HepG2 (cell line): ENCODE results near the gene PNN. TPM values are rescaled to one million over a fixed set of nuclear protein-coding genes. Genes with fewer than 3 reads are reported as not detected.
A peak's percentile ranks its signal among the peaks of the same experiment; 100 is the strongest.

Experiments
- ARNT ChIP-seq: fragments of 450-650 bp; IDR thresholded peaks from 2 replicates; pipeline ENCODE4 v1.6.1; 2017
- CHD4 ChIP-seq: fragments of 200-600 bp; sonication (generic); IDR thresholded peaks from 2 replicates; pipeline ENCODE4 v1.7.0; 2017; ENCODE audit warnings: mild to moderate bottlenecking, low read length, borderline replicate concordance
- EZH2 ChIP-seq: conservative IDR thresholded peaks from 2 replicates; pipeline ENCODE4 v1.6.1; 2012; ENCODE audit warnings: mild to moderate bottlenecking, low read depth, low read length, moderate library complexity
- GATAD1 ChIP-seq: IDR thresholded peaks from 2 replicates; pipeline ENCODE4 v1.6.1; 2016; ENCODE audit warnings: missing genetic modification reagents, missing compliant biosample characterization
- HDAC1 ChIP-seq: sonication (generic); formaldehyde crosslinking; IDR thresholded peaks from 2 replicates; pipeline ENCODE4 v1.5.1; 2020; ENCODE audit warnings: mild to moderate bottlenecking, missing genetic modification reagents
- ISL2 ChIP-seq: sonication (generic); formaldehyde crosslinking; IDR thresholded peaks from 2 replicates; pipeline ENCODE4 v1.5.0; 2020; ENCODE audit warnings: missing genetic modification reagents
- MAFG ChIP-seq: sonication (generic); formaldehyde crosslinking; IDR thresholded peaks from 2 replicates; pipeline ENCODE4 v1.5.1; 2020; ENCODE audit warnings: mild to moderate bottlenecking, missing genetic modification reagents
- MIXL1 ChIP-seq: IDR thresholded peaks from 2 replicates; pipeline ENCODE4 v1.6.1; 2016
- NBN ChIP-seq: fragments of 450-650 bp; conservative IDR thresholded peaks from 2 replicates; pipeline ENCODE4 v1.6.1; 2017
- NONO ChIP-seq, 2 experiments: fragments of 450-650 bp in 1 of 2; sonication (generic) in 1 of 2; formaldehyde crosslinking in 1 of 2; IDR thresholded peaks in 1 of 2; conservative IDR thresholded peaks in 1 of 2; 2 replicates each; pipeline versions ENCODE4 v1.6.1 to v1.8.0; 2017 to 2022; ENCODE audit warnings: mild to moderate bottlenecking in 1 of 2, missing genetic modification reagents in 1 of 2, moderate library complexity in 1 of 2
- NPAS2 ChIP-seq: sonication (generic); formaldehyde crosslinking; IDR thresholded peaks from 2 replicates; pipeline ENCODE4 v1.8.0; 2022; ENCODE audit warnings: mild to moderate bottlenecking, missing genetic modification reagents, borderline replicate concordance
- REST ChIP-seq, 2 experiments: IDR thresholded peaks; 2 replicates each; pipeline ENCODE4 v1.6.1; 2011 to 2012; ENCODE audit warnings: low read length in 2 of 2, borderline replicate concordance in 1 of 2, low read depth in 1 of 2, mild to moderate bottlenecking in 1 of 2, moderate library complexity in 1 of 2
- RFX5 ChIP-seq: IDR thresholded peaks from 2 replicates; pipeline ENCODE4 v1.6.1; 2011; ENCODE audit warnings: low read depth, low read length, improper control_type of control experiment
- THAP7 ChIP-seq: sonication (generic); formaldehyde crosslinking; IDR thresholded peaks from 2 replicates; pipeline ENCODE4 v1.8.1; 2023; ENCODE audit warnings: mild to moderate bottlenecking, missing genetic modification reagents
- XBP1 ChIP-seq: sonication (generic); formaldehyde crosslinking; IDR thresholded peaks from 2 replicates; pipeline ENCODE4 v1.5.0; 2020; ENCODE audit warnings: missing genetic modification reagents
- ZBTB33 ChIP-seq: sonication (generic); formaldehyde crosslinking; IDR thresholded peaks from 2 replicates; pipeline ENCODE4 v1.4.0; 2020; ENCODE audit warnings: missing genetic modification reagents
- ZFP82 ChIP-seq: sonication (generic); formaldehyde crosslinking; IDR thresholded peaks from 2 replicates; pipeline ENCODE4 v1.5.1; 2020; ENCODE audit warnings: mild to moderate bottlenecking, missing genetic modification reagents, borderline replicate concordance
- ZFP91 ChIP-seq: sonication (generic); formaldehyde crosslinking; IDR thresholded peaks from 2 replicates; pipeline ENCODE4 v1.9.0; 2022; ENCODE audit warnings: missing genetic modification reagents, mild to moderate bottlenecking, borderline replicate concordance
- ZMYM2 ChIP-seq: sonication (generic); formaldehyde crosslinking; IDR thresholded peaks from 2 replicates; pipeline ENCODE4 v1.8.0; 2022; ENCODE audit warnings: mild to moderate bottlenecking, missing genetic modification reagents
- ZNF441 ChIP-seq: sonication (generic); formaldehyde crosslinking; IDR thresholded peaks from 2 replicates; pipeline ENCODE4 v1.7.0; 2021; ENCODE audit warnings: missing genetic modification reagents, borderline replicate concordance
- ZNF589 ChIP-seq: sonication (generic); formaldehyde crosslinking; conservative IDR thresholded peaks from 2 replicates; pipeline ENCODE4 v1.8.0; 2022; ENCODE audit warnings: mild to moderate bottlenecking, moderate library complexity, missing genetic modification reagents
- ZNF782 ChIP-seq: sonication (generic); formaldehyde crosslinking; IDR thresholded peaks from 2 replicates; pipeline ENCODE4 v1.4.0; 2020; ENCODE audit warnings: missing genetic modification reagents, mild to moderate bottlenecking, borderline replicate concordance
- polyA plus RNA-seq, 8 experiments: library from polyadenylated mRNA; depleted of rRNA in 3 of 8; stranded (reverse) in 7 of 8; unstranded in 1 of 8; fragments of >200 nt; fragmentation: Illumina TruSeq in 4 of 8; extraction: Trizol in 4 of 8; gene quantifications; 2 replicates each; pipeline versions ENCODE4 v1.2.1 to v1.2.3, GENCODE V29; 2011 to 2016; ENCODE audit warnings: low read depth in 4 of 8, missing spikeins in 1 of 8, mixed read lengths in 1 of 8; ENCODE audit not compliant: insufficient read depth in 1 of 8
- total RNA-seq, 5 experiments: library from RNA; depleted of rRNA; stranded (reverse); fragments of >200 nt; fragmentation: Illumina TruSeq; extraction: Trizol; gene quantifications; 2 replicates each; pipeline ENCODE4 v1.2.3, GENCODE V29; 2016; ENCODE audit warnings: low read depth in 1 of 5

PNN gene
- total and polyA plus RNA-seq, 2 of the 13 experiments (the other 11 are each of a cell fraction or from before 2014, with no cell fraction given): 58.0 to 214 TPM

GRCh38 chr14:39174560-39175444 lies at the start of gene PNN (continued):
- TF ChIP-seq ZBTB33 (CRISPR knock-in tag) (peak; percentile 79), MIXL1 (CRISPR knock-in tag) (peak; percentile 94), MAFG (no peak), XBP1 (CRISPR knock-in tag) (peak; percentile 83), RFX5 (peak; percentile 84), HDAC1 (CRISPR knock-in tag) (no peak; the same call in 1 of the 2 replicates), NBN (no peak), ZNF782 (CRISPR knock-in tag) (peak; percentile 91; the same call in 1 of the 2 replicates), NPAS2 (CRISPR knock-in tag) (no peak), ZFP91 (peak; percentile 95), REST (IDR thresholded peaks at IDR 0.05; ENCODE audit: borderline replicate concordance in 1 of 2, low read depth in 1 of 2, low read length in 2 of 2) (peak in 1 of 2 experiments; percentile 85; a peak in 2 of 4 replicates), EZH2 (no peak), ZFP82 (peak; percentile 23; the same call in 1 of the 2 replicates), ZNF441 (CRISPR knock-in tag) (peak; percentile 90), NONO (IDR thresholded peaks at IDR 0.05) (no peak), NONO (CRISPR knock-in tag; conservative IDR thresholded peaks at IDR 0.05) (no peak), ISL2 (CRISPR knock-in tag) (peak; percentile 76), THAP7 (CRISPR knock-in tag) (peak; percentile 88; the same call in 1 of the 2 replicates), ZNF589 (CRISPR knock-in tag) (no peak), ZMYM2 (CRISPR knock-in tag) (peak; percentile 95), CHD4 (peak; percentile 99; the same call in 1 of the 2 replicates), ARNT (no peak), GATAD1 (CRISPR knock-in tag) (peak; percentile 91)
